HepG2 (cell line): ENCODE results near the gene CADPS2.

Source experiments
- ATAD3A ChIP-seq: sonication (generic); formaldehyde crosslinking; IDR thresholded peaks from 2 replicates; pipeline ENCODE4 v1.4.0; 2020; ENCODE audit warnings: missing genetic modification reagents
- BRCA1 ChIP-seq: sonication (generic); formaldehyde crosslinking; IDR thresholded peaks from 2 replicates; pipeline ENCODE4 v1.4.0; 2020; ENCODE audit warnings: missing genetic modification reagents
- CEBPG ChIP-seq: IDR thresholded peaks from 2 replicates; pipeline ENCODE4 v1.6.1; 2016
- CTCF ChIP-seq: sonication (generic); formaldehyde crosslinking; IDR thresholded peaks from 2 replicates; pipeline ENCODE4 v1.5.0; 2020; ENCODE audit warnings: mild to moderate bottlenecking, missing genetic modification reagents, moderate library complexity
- FOXA1 ChIP-seq, 2 experiments: fragments of 450-650 bp in 1 of 2; sonication (generic) in 1 of 2; formaldehyde crosslinking in 1 of 2; IDR thresholded peaks; 2 replicates each; pipeline versions ENCODE4 v1.4.0 to v1.6.1; 2016 to 2020; ENCODE audit warnings: missing genetic modification reagents in 1 of 2
- POLR2A ChIP-seq, 2 experiments: IDR thresholded peaks; 2 replicates each; pipeline ENCODE4 v1.6.1; 2011; ENCODE audit warnings: low read depth in 2 of 2, low read length in 2 of 2, mild to moderate bottlenecking in 1 of 2, moderate library complexity in 1 of 2; ENCODE audit not compliant: insufficient read depth in 1 of 2
- RFX3 ChIP-seq: IDR thresholded peaks from 2 replicates; pipeline ENCODE4 v1.6.1; 2016; ENCODE audit warnings: missing biosample characterization, missing genetic modification reagents
- TCF7 ChIP-seq: sonication (generic); IDR thresholded peaks from 2 replicates; pipeline ENCODE4 v1.6.1; 2016; ENCODE audit warnings: antibody characterized with exemption, low read depth
- TCF7L2 ChIP-seq: IDR thresholded peaks from 2 replicates; pipeline ENCODE4 v1.6.1; 2011; ENCODE audit warnings: mild to moderate bottlenecking, low read depth, low read length, moderate library complexity
- ZFP91 ChIP-seq: sonication (generic); formaldehyde crosslinking; IDR thresholded peaks from 2 replicates; pipeline ENCODE4 v1.9.0; 2022; ENCODE audit warnings: missing genetic modification reagents, mild to moderate bottlenecking, borderline replicate concordance
- ZNF136 ChIP-seq: sonication (generic); formaldehyde crosslinking; IDR thresholded peaks from 2 replicates; pipeline ENCODE4 v1.8.1; 2022; ENCODE audit warnings: low read depth, mild to moderate bottlenecking, moderate library complexity, missing genetic modification reagents
- ZNF362 ChIP-seq: sonication (generic); formaldehyde crosslinking; IDR thresholded peaks from 2 replicates; pipeline ENCODE4 v1.4.0; 2020; ENCODE audit warnings: missing genetic modification reagents, mild to moderate bottlenecking, borderline replicate concordance
- ZNF562 ChIP-seq: sonication (generic); formaldehyde crosslinking; IDR thresholded peaks from 2 replicates; pipeline ENCODE4 v1.8.0; 2022; ENCODE audit warnings: missing genetic modification reagents, borderline replicate concordance

GRCh38 chr7:122470859-122471258 lies 415.4 kb downstream of the CADPS2 start:
- TF ChIP-seq BRCA1 (CRISPR knock-in tag) (no peak), ATAD3A (CRISPR knock-in tag) (no peak), RFX3 (no peak), CTCF (CRISPR knock-in tag) (no peak), FOXA1 (IDR thresholded peaks at IDR 0.05) (no peak), FOXA1 (CRISPR knock-in tag; IDR thresholded peaks at IDR 0.05) (no peak), TCF7 (no peak), TCF7L2 (no peak), ZNF362 (CRISPR knock-in tag) (no peak), ZNF562 (CRISPR knock-in tag) (no peak), ZNF136 (CRISPR knock-in tag) (no peak), ZFP91 (CRISPR knock-in tag) (no peak), POLR2A (IDR thresholded peaks at IDR 0.05; ENCODE audit: insufficient read depth in 1 of 2, low read depth in 2 of 2, low read length in 2 of 2) (no peak), CEBPG (CRISPR knock-in tag) (no peak)
